Mucosa of descending colon (tissue), 3 donors: Measurements from ENCODE around the gene NPIPB6. TPM values are rescaled to one million over a fixed set of nuclear protein-coding genes. Genes with fewer than 3 reads are reported as not detected.

ENCODE experiments used
- ATAC-seq: fragments of 200-7000 bp; cut with Tn5 transposase; one replicate; pipeline ENCODE4 v1.9.1; 2020; ENCODE audit warnings: mild to moderate bottlenecking, moderate library complexity
- DNase-seq, 3 donors: peaks; one replicate each; pipeline ENCODE4 v3.0.0-alpha.2; 2020
- H3K36me3 ChIP-seq: fragments of 200-600 bp; one replicate; pipeline ENCODE4 v1.8.0; 2021; ENCODE audit warnings: low read depth, mild to moderate bottlenecking
- H3K4me1 ChIP-seq: fragments of 200-600 bp; one replicate; pipeline ENCODE4 v1.8.0; 2021; ENCODE audit warnings: low read depth, mild to moderate bottlenecking
- H3K4me3 ChIP-seq: fragments of 200-600 bp; one replicate; pipeline ENCODE4 v1.8.0; 2021; ENCODE audit warnings: mild to moderate bottlenecking
- H3K9me3 ChIP-seq: fragments of 200-600 bp; one replicate; pipeline ENCODE4 v1.8.0; 2021; ENCODE audit warnings: mild to moderate bottlenecking
- CTCF ChIP-seq: fragments of 200-600 bp; IDR thresholded peaks from one replicate; pipeline ENCODE4 v1.8.0; 2022; ENCODE audit warnings: antibody characterized with exemption, mild to moderate bottlenecking
- intact Hi-C, 2 donors: fragments of 100-400 bp; cut with DNase I in 1 of 2; cut with micrococcal nuclease in 1 of 2; formaldehyde crosslinking; loops; one replicate each; pipeline versions ENCODE4 v1.11.0 to v1.11.1; 2022; cut with DNase I, micrococcal nuclease
- total RNA-seq, 3 donors: library from RNA; stranded (reverse); fragmentation: NEBNext Ultra II Directional in 2 of 3; extraction: Animal tissue kit (Norgen Biotek cat#: 25700) in 2 of 3; gene quantifications; one replicate each; pipeline versions ENCODE4 v1.2.1 to v1.2.4, GENCODE V29; 2021 to 2023
- donor health status: DM: no; HTN: no; CAD: no; lungs with moderate emphysema.
- donor health status: DM: no; HTN: no; CAD: no.
- donor health status: DM: no; HTN: yes; CAD: no.

NPIPB6 gene
- total RNA-seq, 3 donors from 2014 or later: 0.94 to 4.3 (median 1.0) TPM

- Histone ChIP-seq H3K9me3 (no peaks in the 10 kb centered on the region), H3K36me3 (no peaks in the 10 kb centered on the region), H3K4me3 (no peak overlapping the region), H3K4me1 (peaks cover 6% of the 10 kb centered on the region)
- ATAC-seq (no peak), DNase-seq (no peak)
- intact Hi-C loops: no loop called here
- no peak for TF ChIP-seq CTCF
Measured at GRCh38 chr16:28297784-28298510, 65.4 kb downstream of the NPIPB6 start.

- H3K9me3 ChIP-seq: no peaks in the 10 kb centered on the region
- ATAC-seq: no peak
- no peak for TF ChIP-seq CTCF
- no peak overlapping the region for H3K4me3 ChIP-seq
- H3K4me1 ChIP-seq: peaks cover 11% of the 10 kb centered on the region
- no peak for DNase-seq
- intact Hi-C loops: no loop called here
- no peaks in the 10 kb centered on the region for H3K36me3 ChIP-seq
Measured at GRCh38 chr16:28297308-28297707, 66.0 kb downstream of the NPIPB6 start.

GRCh38 chr16:28295276-28295675, 68.0 kb downstream of the NPIPB6 start:
- no peak for TF ChIP-seq CTCF
- intact Hi-C loops: no loop called here
- Histone ChIP-seq H3K36me3 (no peaks in the 10 kb centered on the region), H3K9me3 (no peaks in the 10 kb centered on the region), H3K4me3 (no peak overlapping the region), H3K4me1 (peaks cover 15% of the 10 kb centered on the region)
- no peak for DNase-seq
- ATAC-seq: no peak

- intact Hi-C loops: no loop called here
- H3K4me1 ChIP-seq: peaks cover 15% of the 10 kb centered on the region
Measured at GRCh38 chr16:28294201-28294600, 69.1 kb downstream of the NPIPB6 start.

GRCh38 chr16:28293601-28293960, 69.7 kb downstream of the NPIPB6 start:
- DNase-seq (no peak), ATAC-seq (no peak)
- Histone ChIP-seq H3K4me1 (peaks cover 15% of the 10 kb centered on the region), H3K9me3 (no peaks in the 10 kb centered on the region), H3K4me3 (no peak overlapping the region), H3K36me3 (no peaks in the 10 kb centered on the region)
- intact Hi-C loops: no loop called here
- TF ChIP-seq CTCF: no peak

More at GRCh38 chr16:28294201-28294600, 69.1 kb downstream of the NPIPB6 start:
- DNase-seq: no peak
- H3K36me3 ChIP-seq: no peaks in the 10 kb centered on the region
- ATAC-seq: no peak
- H3K9me3 ChIP-seq: no peaks in the 10 kb centered on the region
- no peak overlapping the region for H3K4me3 ChIP-seq
- no peak for TF ChIP-seq CTCF
